Measurements from ENCODE around the gene PDGFB. TPM values are rescaled to one million over a fixed set of nuclear protein-coding genes. Genes with fewer than 3 reads are reported as not detected.

Gene PDGFB
- total and polyA plus RNA-seq, 9 donors = 3.9 to 10.7 (median 5.5) TPM

DNA sequence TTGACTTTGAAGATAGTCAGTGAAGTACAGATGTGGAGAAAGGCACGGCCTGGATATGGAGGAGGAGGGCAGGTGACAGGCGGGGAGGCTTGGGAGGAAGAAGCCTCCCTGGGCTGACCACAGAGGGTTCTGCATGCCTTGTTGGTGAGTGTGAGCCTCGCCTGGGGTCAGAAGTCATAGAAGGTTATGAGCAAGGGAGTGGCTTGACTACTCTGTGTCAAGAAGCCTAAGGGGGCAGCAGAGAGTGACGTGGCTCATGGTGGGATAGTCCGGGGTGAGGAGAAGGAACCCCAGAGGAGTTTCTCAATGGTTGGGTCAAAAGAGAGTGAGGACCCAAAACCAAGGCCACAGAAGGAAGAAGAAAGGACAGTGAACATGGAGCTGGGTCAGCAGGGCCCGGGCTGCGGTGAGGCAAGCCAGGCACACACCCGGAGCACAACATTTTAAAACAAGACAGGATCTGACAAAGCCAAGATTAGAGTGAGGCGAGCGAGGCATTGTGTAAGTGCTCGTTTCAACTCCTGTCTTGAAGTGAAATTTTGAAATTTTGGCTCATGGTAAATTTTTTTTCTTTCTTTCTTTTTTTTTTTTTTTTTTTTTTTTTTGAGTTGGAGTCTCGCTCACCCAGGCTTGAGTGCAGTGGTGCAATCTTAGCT, 31.9 kb downstream of the PDGFB start:
- DNase-seq = peak in 1 of 5 donors; percentile 14
- Histone ChIP-seq H3K4me3 (no peak overlapping the region), H3K4me1 (ENCODE audit: insufficient read depth) (no peaks in the 10 kb centered on the region), H3K27ac (no peak overlapping the region), H3K27me3 (no peaks in the 10 kb centered on the region), H3K9me3 (no peaks in the 10 kb centered on the region), H3K36me3 (no peaks in the 10 kb centered on the region)
- no peak for TF ChIP-seq EP300 (IDR thresholded peaks at IDR 0.05)
- TF ChIP-seq, protein P1, sequence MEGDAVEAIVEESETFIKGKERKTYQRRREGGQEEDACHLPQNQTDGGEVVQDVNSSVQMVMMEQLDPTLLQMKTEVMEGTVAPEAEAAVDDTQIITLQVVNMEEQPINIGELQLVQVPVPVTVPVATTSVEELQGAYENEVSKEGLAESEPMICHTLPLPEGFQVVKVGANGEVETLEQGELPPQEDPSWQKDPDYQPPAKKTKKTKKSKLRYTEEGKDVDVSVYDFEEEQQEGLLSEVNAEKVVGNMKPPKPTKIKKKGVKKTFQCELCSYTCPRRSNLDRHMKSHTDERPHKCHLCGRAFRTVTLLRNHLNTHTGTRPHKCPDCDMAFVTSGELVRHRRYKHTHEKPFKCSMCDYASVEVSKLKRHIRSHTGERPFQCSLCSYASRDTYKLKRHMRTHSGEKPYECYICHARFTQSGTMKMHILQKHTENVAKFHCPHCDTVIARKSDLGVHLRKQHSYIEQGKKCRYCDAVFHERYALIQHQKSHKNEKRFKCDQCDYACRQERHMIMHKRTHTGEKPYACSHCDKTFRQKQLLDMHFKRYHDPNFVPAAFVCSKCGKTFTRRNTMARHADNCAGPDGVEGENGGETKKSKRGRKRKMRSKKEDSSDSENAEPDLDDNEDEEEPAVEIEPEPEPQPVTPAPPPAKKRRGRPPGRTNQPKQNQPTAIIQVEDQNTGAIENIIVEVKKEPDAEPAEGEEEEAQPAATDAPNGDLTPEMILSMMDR (IDR thresholded peaks at IDR 0.05) = no peak
- no peak for TF ChIP-seq POLR2A (IDR thresholded peaks at IDR 0.05)
- intact Hi-C loops (cut with DNase I) = no loop called here
- 68 to 75% (median 68%) methylated on average over 12 of the region's 12 CpGs for WGBS, 3 donors

DNA sequence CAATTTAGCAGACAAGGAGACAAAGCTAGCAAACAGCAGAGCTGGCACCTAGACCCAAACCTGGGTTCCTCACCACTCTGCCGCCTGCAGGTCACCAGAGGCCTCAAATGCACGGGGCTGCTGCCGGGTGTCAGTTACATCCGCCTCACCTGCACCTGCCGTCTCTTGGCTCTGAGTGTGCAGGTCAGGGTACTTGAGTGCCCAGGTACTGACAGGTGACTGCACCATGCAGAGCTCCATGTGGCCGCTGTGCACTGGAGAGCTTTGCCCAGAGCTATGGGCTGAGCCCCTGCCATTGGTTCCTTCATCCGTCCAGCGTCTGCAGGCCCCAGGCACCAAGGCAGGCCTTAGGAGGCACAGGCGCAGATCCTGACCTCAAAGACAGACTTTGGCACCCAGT, 35.0 kb downstream of the PDGFB start:
- WGBS, 3 donors = 83 to 91% (median 84%) methylated on average over 9 of the region's 9 CpGs
- intact Hi-C loops (cut with DNase I) = no loop called here
- Histone ChIP-seq H3K9me3 (no peaks in the 10 kb centered on the region), H3K27me3 (no peaks in the 10 kb centered on the region), H3K4me3 (no peak overlapping the region), H3K36me3 (no peaks in the 10 kb centered on the region), H3K4me1 (ENCODE audit: insufficient read depth) (no peaks in the 10 kb centered on the region), H3K27ac (no peak overlapping the region)
- DNase-seq = no peak
- TF ChIP-seq EP300 (IDR thresholded peaks at IDR 0.05) (no peak), POLR2A (IDR thresholded peaks at IDR 0.05) (no peak)
- TF ChIP-seq, protein P1 (IDR thresholded peaks at IDR 0.05) = no peak

DNA sequence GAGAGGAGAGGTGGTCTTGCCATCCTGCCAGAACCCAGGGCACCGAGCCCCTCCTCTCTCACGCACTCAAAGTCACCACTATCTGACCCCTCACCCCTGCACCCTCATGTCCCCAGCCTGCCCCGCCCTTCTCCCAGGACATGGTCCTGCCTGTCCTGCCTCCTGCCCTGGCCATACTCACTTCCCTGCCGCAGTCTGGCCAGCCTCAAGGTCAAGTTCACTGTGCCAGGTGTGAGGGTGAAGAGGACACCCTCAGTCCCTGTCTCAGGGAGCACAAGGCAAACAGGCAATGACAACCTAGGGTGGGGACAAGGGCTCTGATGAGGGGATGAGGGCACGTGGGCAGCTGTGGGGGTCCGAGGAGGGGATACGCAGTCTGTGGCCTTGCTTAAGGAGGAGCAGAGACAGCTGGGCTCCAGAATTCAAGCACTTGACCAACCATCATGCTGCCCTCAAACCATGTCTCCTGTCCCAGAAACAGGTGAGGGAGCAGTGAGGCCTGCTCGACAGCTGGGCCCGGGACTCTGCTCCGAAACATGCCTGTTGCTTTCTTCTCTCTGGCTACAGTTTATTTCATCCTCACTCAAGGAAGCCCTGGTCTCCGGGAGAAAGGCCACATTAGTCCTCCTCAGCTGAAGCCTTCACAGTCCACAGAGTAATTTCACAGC, 36.6 kb downstream of the PDGFB start:
- Histone ChIP-seq H3K27me3 (no peaks in the 10 kb centered on the region), H3K4me3 (no peak overlapping the region), H3K4me1 (ENCODE audit: insufficient read depth) (no peaks in the 10 kb centered on the region), H3K36me3 (no peaks in the 10 kb centered on the region), H3K27ac (no peak overlapping the region), H3K9me3 (no peaks in the 10 kb centered on the region)
- intact Hi-C loops (cut with DNase I) = no loop called here
- TF ChIP-seq, protein P1 (IDR thresholded peaks at IDR 0.05) = no peak
- TF ChIP-seq EP300 (IDR thresholded peaks at IDR 0.05) = no peak
- no peak for TF ChIP-seq POLR2A (IDR thresholded peaks at IDR 0.05)
- WGBS, 3 donors = 78 to 86% (median 83%) methylated on average over 11 of the region's 11 CpGs
- DNase-seq = no peak

DNA sequence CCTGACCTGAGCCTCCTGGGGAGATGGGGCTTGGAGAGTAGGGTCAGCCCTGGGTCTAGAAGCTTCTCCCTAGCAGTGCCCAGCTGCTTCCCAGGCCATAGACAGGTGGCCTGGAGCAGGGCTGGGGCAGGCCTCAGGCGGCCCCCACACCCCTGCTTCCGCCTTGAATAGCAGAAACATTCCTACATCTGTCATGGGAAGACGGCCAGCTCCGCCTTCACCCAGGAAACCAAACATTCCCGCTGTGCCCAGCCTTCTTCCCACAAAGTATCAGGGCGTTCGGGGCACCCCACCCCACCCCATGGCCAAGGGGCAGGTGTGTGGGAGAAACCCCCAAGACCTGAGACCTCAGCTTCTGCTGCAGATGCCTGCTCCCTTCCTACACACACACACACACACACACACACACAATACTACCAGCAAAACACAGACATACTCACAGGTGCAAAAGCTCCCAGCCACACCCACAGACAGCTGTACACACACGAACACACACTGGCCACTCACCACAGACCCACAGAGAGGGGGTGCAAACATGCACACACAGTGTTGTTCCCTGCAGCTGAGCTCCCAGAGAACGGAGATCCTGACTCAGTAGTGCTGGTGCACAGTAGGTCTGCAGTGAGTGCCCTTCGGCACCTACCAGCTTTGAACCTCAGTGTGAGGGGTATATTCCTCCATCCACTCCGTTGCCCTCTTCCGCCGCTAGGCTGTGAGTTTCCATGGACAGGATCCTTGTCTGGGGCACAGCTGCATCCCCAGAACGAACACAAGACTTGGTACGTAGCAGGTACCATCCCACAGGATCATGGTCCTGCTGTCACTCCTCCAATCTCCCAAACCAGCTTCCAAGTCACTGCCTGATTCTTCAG, 37.4 kb downstream of the PDGFB start:
- no peaks in the 10 kb centered on the region for H3K9me3 ChIP-seq
- no peaks in the 10 kb centered on the region for H3K27me3 ChIP-seq
- H3K4me1 ChIP-seq (ENCODE audit: insufficient read depth) = no peaks in the 10 kb centered on the region
- TF ChIP-seq, protein P1 (IDR thresholded peaks at IDR 0.05) = no peak
- TF ChIP-seq EP300 (IDR thresholded peaks at IDR 0.05) = no peak
- TF ChIP-seq POLR2A (IDR thresholded peaks at IDR 0.05) = no peak
- intact Hi-C loops (cut with DNase I) = no loop called here
- WGBS, 3 donors = 42 to 53% (median 44%) methylated on average over 15 of the region's 15 CpGs
- no peaks in the 10 kb centered on the region for H3K36me3 ChIP-seq
- no peak overlapping the region for H3K27ac ChIP-seq
- H3K4me3 ChIP-seq = no peak overlapping the region
- no peak for DNase-seq

Measured in ovary (tissue), 9 donors.